ENCODE results near the gene RAB30. TPM values are rescaled to one million over a fixed set of nuclear protein-coding genes. Genes with fewer than 3 reads are reported as not detected.

RAB30 gene
- total RNA-seq, 1 donor from 2014 or later, result 12.3 TPM

GRCh38 chr11:82980292-82980691, 91.4 kb downstream of the RAB30 start:
- no peaks in the 10 kb centered on the region for H3K9me3 Mint-ChIP-seq
- H3K4me3 Mint-ChIP-seq, result no peak overlapping the region
- H3K36me3 ChIP-seq, result no peaks in the 10 kb centered on the region
- peaks cover 5% of the 10 kb centered on the region for H3K27me3 Mint-ChIP-seq (ENCODE audit: insufficient read depth, low read depth)
- DNase-seq (ENCODE audit: low spot score), result no peak
- H3K36me3 Mint-ChIP-seq, result peaks cover 20% of the 10 kb centered on the region
- no peak overlapping the region for H3K27ac Mint-ChIP-seq
- no peak overlapping the region for H3K27ac ChIP-seq
- no peak overlapping the region for H3K4me2 ChIP-seq
- H3K4me3 ChIP-seq, result no peak overlapping the region
- no peaks in the 10 kb centered on the region for H3K27me3 ChIP-seq
- H2AFZ ChIP-seq (replicated peaks), result no peak overlapping the region
- H3K9ac ChIP-seq, result no peak overlapping the region
- TF ChIP-seq CTCF (IDR thresholded peaks at IDR 0.05) (no peak), EZH2 (IDR thresholded peaks at IDR 0.05) (no peak), EZH2phosphoT487 (IDR thresholded peaks at IDR 0.05) (no peak)
- peaks cover 18% of the 10 kb centered on the region for H3K4me1 ChIP-seq
- H3K9me3 ChIP-seq (ENCODE audit: low read depth), result no peaks in the 10 kb centered on the region
- no peaks in the 10 kb centered on the region for H3K79me2 ChIP-seq (ENCODE audit: low read depth)
- peaks cover 2% of the 10 kb centered on the region for H3K4me1 Mint-ChIP-seq
- peaks cover 4% of the 10 kb centered on the region for H3F3A ChIP-seq (ENCODE audit: low read depth)
- H4K20me1 ChIP-seq (ENCODE audit: low read depth), result no peaks in the 10 kb centered on the region

- no peaks in the 10 kb centered on the region for H3K9me3 ChIP-seq (ENCODE audit: low read depth)
- H3K27me3 ChIP-seq, result no peaks in the 10 kb centered on the region
- H3K79me2 ChIP-seq (ENCODE audit: low read depth), result no peaks in the 10 kb centered on the region
- no peak overlapping the region for H3K4me3 ChIP-seq
- no peak overlapping the region for H3K27ac ChIP-seq
- H3F3A ChIP-seq (ENCODE audit: low read depth), result peaks cover 4% of the 10 kb centered on the region
- no peak overlapping the region for H3K4me2 ChIP-seq
- Mint-ChIP-seq H3K27ac (no peak overlapping the region), H3K36me3 (peaks cover 19% of the 10 kb centered on the region), H3K4me3 (no peak overlapping the region), H3K27me3 (ENCODE audit: insufficient read depth, low read depth) (peaks cover 5% of the 10 kb centered on the region), H3K4me1 (peaks cover 2% of the 10 kb centered on the region), H3K9me3 (no peaks in the 10 kb centered on the region)
- H3K4me1 ChIP-seq, result peaks cover 18% of the 10 kb centered on the region
- no peak overlapping the region for H2AFZ ChIP-seq (replicated peaks)
- H3K9ac ChIP-seq, result no peak overlapping the region
- no peaks in the 10 kb centered on the region for H3K36me3 ChIP-seq
- no peak for DNase-seq (ENCODE audit: low spot score)
- H4K20me1 ChIP-seq (ENCODE audit: low read depth), result no peaks in the 10 kb centered on the region
- TF ChIP-seq EZH2 (IDR thresholded peaks at IDR 0.05) (no peak), EZH2phosphoT487 (IDR thresholded peaks at IDR 0.05) (no peak), CTCF (IDR thresholded peaks at IDR 0.05) (no peak)
Measured at GRCh38 chr11:82979824-82980223, 91.9 kb downstream of the RAB30 start.

- H3K36me3 ChIP-seq, result no peaks in the 10 kb centered on the region
- Mint-ChIP-seq H3K27me3 (ENCODE audit: insufficient read depth, low read depth) (peaks cover 5% of the 10 kb centered on the region), H3K27ac (no peak overlapping the region), H3K36me3 (peaks cover 10% of the 10 kb centered on the region), H3K9me3 (no peaks in the 10 kb centered on the region), H3K4me1 (no peaks in the 10 kb centered on the region), H3K4me3 (no peak overlapping the region)
- no peak for DNase-seq (ENCODE audit: low spot score)
- H2AFZ ChIP-seq (replicated peaks), result no peak overlapping the region
- no peak overlapping the region for H3K9ac ChIP-seq
- no peaks in the 10 kb centered on the region for H3K27me3 ChIP-seq
- H3F3A ChIP-seq (ENCODE audit: low read depth), result no peaks in the 10 kb centered on the region
- H3K27ac ChIP-seq, result no peak overlapping the region
- no peak for TF ChIP-seq CTCF (IDR thresholded peaks at IDR 0.05)
- no peak for TF ChIP-seq EZH2phosphoT487 (IDR thresholded peaks at IDR 0.05)
- TF ChIP-seq EZH2 (IDR thresholded peaks at IDR 0.05), result no peak
- H3K4me3 ChIP-seq, result no peak overlapping the region
- H3K4me2 ChIP-seq, result no peak overlapping the region
- H3K4me1 ChIP-seq, result peaks cover 10% of the 10 kb centered on the region
- H3K9me3 ChIP-seq (ENCODE audit: low read depth), result no peaks in the 10 kb centered on the region
- no peaks in the 10 kb centered on the region for H3K79me2 ChIP-seq (ENCODE audit: low read depth)
- H4K20me1 ChIP-seq (ENCODE audit: low read depth), result no peaks in the 10 kb centered on the region
Measured at GRCh38 chr11:82978422-82979099, 93.1 kb downstream of the RAB30 start.

Data from neural progenitor cell (in vitro differentiated cells).